ENCODE measurements around the gene ZNF48.
A peak's percentile ranks its signal among the peaks of the same experiment; 100 is the strongest.

The ZNF48 gene

DNA sequence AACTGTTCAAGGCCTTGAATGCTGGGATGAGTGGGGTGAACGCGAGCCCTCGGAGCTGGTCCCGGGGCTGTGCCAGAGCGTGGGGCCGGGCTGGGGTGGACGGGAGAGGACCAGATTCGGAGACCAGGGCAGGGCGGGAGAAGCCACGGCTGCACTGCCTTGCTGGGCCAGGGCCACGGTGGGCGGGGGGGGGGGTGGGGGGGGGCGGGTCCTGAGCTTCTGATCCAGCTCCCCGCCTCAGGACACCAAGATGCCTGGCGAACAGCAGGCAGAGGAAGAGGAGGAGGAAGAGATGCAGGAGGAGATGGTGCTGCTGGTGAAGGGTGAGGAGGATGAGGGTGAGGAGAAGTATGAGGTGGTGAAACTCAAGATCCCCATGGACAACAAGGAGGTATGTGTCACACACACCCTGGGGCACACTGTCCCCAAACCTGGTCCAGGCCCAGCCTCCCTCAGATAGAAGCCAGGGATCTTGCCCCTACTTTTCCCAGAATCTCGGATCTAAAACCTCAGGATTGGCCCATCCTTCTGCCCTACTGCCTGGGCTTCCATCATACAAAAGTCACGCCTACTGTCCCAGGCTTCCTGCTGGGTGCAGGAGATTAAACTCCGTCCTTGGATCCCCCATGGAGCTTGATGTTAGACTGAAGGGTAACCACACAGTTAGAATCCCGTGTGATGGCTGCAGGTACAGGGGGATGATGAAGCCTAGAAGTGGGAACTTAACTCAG lies 12.7 kb downstream of the ZNF48 start:
- no peak for DNase-seq

- peak; percentile 73 to 88 for DNase-seq
These were observed 14.2 kb downstream of the ZNF48 start for GRCh38 chr16:30409125-30410060.

DNA sequence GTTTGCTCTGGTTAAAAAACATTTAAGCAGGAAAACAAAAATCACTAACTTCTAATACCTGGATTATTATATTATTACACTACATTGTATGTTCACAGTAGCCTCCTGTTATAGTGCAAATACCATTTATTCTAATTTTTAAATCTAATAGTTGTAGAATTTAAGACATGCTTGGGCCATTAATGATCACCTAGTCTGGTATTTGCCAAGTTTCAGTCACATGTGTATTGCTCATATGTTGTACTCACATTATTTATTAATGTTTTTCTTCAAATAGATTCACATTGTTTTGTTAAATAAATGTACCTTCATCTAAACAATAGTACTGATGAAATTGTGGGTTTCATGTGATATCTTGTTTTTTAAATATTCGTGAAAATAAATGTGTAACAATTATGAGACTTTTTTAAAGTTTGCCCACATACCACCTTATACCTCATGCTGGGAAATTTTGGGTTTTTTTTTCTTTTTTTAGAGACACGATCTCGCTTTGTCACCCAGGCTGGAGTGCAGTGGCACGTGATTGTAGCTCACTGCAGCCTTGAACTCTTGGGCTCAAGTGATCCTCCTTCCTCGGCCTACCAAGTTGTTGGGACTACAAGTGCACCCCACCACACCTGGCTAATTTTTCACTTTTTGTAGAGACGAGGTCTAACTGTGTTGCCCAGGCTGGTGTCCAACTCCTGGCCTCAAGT lies 18.0 kb downstream of the ZNF48 start:
- no peak for DNase-seq

GRCh38 chr16:30414159-30414558 lies 18.9 kb downstream of the ZNF48 start:
- no peak for DNase-seq

DNA sequence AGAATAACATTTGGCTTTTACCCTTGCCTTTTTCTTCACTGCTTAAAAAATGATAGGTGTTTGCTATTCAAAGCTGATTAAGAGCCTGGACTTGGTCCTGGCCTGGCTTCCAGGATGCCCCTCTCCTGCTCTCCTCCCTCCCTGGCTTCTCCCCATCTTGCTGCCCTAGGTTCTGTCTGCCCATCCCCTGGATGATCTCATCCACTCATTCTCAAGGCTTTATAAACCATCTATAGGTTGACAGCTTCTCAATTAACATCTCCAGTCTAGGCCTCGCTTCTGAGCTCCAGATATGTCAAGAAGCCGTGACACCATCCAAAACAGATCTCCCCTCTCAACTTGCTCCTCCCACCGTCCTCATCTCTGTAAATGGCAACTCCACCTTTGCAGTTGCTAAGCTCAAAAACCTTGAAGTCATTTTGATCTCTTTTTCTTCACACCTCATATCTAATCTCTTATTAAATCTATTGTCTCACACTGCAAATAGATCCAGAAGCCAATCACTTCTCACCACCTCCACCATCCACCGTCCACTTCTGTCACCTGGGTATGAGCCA lies 20.9 kb downstream of the ZNF48 start:
- DNase-seq, result no peak

GRCh38 chr16:30416624-30417528 lies 21.7 kb downstream of the ZNF48 start:
- DNase-seq, result no peak

DNA sequence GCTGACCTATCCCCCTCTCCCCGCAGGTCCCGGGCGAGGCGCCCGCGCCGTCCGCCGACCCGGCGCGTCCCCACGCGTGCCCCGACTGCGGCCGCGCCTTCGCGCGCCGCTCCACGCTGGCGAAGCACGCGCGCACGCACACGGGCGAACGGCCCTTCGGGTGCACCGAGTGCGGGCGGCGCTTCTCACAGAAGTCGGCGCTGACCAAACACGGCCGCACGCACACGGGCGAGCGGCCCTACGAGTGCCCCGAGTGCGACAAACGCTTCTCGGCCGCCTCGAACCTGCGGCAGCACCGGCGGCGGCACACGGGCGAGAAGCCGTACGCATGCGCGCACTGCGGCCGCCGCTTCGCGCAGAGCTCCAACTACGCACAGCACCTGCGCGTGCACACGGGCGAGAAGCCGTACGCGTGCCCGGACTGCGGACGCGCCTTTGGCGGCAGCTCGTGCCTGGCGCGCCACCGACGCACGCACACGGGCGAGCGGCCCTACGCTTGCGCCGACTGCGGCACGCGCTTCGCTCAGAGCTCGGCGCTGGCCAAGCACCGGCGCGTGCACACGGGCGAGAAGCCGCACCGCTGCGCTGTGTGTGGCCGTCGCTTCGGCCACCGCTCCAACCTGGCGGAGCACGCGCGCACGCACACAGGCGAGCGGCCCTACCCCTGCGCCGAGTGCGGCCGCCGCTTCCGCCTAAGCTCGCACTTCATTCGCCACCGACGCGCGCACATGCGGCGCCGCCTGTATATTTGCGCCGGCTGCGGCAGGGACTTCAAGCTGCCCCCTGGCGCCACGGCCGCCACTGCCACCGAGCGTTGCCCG lies 22.5 kb downstream of the ZNF48 start:
- no peak for DNase-seq

DNA sequence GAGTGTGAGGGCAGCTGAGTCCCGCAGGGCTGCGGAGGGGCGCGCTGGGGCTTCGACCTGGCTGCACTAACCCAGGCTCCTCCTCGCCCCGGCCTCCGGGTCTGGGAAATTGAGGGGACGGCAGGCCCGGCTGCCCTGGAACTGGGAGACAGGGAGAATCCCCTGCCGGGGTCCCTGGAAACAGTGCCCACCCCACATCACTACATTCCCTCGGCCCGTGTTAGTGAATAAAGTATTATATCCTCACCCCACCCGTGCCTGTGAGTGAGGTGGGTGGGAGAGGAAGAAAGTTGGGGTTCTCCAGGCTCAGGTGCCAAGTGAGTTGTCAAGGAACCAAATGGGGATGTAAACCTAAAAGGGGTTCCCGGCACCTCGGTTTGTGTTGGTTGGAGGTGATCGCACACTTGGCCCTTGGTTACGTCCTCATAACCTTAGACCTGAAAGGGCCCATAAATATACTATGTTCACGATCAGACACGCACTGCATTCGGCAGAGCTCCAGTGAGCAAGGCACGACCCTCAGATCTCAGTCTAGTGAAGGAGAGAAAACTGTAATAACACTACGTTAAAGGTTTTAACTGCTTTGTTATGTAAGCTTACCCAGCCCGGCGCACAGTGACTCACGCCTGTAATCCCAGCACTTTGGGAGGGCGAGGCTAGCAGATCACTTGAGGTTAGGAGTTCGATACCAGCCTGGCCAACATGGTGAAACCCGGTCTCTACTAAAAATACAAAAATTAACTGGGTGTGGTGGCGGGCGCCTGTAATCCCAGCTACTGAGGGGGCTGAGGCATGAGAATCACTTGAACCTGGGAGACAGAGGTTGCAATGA lies 23.3 kb downstream of the ZNF48 start:
- DNase-seq, result no peak

DNA sequence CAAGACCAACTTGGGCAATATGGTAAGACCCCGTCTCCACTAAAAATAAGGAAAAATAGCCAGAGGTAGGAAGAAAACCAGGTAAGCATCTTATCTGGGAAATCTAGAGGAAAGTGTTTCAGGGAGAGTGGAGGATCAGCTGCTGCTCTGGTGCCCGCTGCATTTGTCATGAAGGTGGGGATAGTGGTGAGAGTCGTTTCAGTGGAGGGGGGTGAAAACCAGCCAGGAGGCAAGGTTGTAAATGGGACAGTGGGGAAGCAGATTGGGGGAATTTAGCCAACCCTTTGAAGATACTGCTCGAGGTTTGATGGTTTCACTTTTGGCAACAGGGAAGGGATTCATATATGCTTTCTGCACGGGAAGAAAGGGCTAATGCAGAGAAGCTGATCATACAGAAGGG lies 25.8 kb downstream of the ZNF48 start:
- DNase-seq, result no peak

GRCh38 chr16:30428055-30428454 lies 32.8 kb downstream of the ZNF48 start:
- no peak for DNase-seq

DNA sequence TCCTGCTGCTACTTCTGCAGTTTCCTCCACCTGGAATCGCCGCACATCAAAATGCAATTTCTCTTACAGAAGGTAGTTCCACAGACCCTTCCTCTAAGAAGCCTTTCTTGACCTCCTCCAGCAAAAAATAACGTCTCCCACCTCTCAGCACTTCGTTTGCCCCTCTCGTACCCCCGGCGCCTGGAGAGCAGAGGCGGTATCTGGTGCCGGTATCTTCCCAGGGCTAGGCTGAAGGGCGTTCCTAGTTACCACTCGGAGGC lies 34.1 kb downstream of the ZNF48 start:
- DNase-seq, result no peak

DNA sequence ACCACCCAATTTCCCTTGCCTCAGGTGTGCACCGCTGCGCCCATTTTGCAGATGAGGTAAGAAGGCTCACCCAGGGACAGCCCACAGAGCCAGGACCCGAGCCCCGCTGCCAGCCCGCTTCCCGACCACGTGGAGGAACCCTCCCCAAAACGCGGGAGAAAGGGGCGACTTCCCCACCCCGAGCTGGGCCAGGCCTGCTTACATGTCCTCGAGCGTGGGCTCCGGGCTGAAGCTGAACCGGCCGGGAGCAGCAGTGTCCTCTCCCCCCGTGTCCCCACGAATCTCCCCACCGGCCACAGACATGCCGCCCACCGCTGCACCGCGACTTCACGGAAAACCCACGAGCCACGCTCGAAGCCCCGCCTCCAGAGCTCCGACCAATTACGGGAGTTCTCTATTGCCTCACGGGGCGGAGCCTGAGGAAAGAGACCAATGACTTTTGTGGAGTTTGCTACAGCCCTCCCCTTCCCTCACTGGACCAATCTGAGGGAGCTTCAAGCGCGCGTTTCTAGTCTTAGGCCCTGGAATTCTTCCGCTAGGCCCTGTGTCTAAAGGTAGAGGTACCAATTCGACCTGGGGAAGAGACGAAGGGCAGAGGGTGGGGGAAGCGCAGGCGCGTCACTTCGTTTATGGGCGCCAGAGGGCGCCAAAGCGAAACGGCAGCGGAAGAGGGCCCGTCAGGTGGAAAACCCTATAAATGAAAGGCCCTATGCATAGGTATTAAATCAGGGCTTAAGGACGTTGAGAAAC lies 34.6 kb downstream of the ZNF48 start, which contains the start of gene DCTPP1:
Gene DCTPP1, minus strand, starts transcription at position 353 of the 750 bp plus-strand sequence. Its CDS starts 50 bp downstream, at position 303.
- peak; percentile 95 to 98 for DNase-seq

DNA sequence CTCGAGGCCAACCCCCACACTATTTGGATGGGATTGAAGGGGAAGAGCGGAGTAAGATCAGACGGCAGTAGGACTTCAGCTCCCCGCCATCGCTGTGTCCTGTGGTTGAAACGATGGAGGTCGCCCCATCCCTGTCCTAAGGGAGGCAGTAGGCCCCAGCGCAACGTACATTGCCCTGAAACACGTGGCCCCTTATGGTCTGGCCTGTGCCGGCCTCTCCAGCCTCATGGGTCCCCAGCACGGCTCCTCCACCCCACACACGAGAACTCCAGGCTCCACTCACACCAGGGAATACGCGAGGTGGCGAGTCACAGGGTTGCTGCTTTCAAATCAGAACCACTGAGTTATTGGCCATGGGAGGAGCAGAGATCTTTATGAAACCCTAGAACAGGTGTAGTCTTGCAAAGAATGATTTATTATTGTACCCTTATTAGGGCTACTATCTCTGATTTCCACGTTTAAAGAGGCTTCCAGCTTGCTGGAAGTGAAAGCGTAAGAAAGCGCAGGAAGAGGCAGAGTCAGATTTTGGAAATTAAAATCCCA lies 35.3 kb downstream of the ZNF48 start:
- no peak for DNase-seq

DNA sequence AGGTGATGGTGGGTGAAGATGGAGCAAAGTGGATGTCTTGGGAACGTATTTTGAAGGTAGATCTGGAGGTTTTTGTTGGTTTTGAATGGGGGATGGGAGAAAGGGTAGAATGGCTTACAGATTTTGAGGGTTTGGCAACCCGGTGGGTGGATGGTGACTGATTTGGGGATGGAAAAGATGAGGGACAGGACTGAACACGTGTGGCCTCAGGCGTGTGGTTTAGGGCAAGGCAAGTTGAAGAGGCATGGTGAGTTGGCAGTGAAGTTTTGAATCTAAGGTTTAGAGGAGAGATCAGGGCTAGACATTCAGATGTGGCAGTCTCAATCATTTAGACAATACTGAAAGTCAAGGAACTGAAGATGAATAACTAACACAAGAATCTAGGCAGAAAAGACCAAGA lies 39.6 kb downstream of the ZNF48 start:
- no peak for DNase-seq

DNA sequence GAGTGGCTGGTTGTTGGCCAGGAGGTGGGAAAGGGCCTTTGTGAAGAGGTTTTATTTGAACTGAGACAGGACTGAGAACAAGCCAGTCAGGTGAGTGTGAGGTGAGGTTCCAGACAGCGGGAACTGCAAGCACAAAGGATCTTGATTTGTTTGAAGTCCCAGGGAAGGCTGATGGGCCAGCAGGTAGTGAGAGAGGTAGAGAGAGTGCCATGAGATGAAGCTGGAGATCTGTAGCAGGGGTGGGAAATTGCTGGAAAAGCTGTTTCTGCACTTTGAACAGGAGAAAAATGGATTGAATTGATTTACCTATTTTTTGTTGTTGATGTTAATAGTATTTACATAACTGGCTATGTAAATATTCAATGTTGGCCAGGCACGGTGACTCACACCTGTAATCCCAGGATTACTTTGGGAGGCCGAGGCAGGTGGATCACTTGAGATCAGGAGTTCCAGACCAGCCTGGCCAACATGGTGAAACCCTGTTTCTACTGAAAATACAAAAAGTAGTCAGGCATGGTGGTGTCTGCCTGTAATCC lies 42.4 kb downstream of the ZNF48 start:
- no peak for DNase-seq

- no peak for DNase-seq
These were observed 43.6 kb downstream of the ZNF48 start for GRCh38 chr16:30438835-30439234.

GRCh38 chr16:30439720-30440348 lies 44.6 kb downstream of the ZNF48 start:
- no peak for DNase-seq

GRCh38 chr16:30443631-30444030 lies 48.4 kb downstream of the ZNF48 start:
- no peak for DNase-seq
